Fibroblast of lung (primary cell): ENCODE measurements around the gene TNS1.

Experiments used
- EZH2 ChIP-seq: IDR thresholded peaks from 2 replicates; pipeline ENCODE4 v1.5.1; 2012; ENCODE audit warnings: low read length, control low read depth, mild to moderate bottlenecking; ENCODE audit errors: missing control alignments
- TF ChIP-seq, protein P1 (sequence below), 2 donors: IDR thresholded peaks in 1 of 2; conservative IDR thresholded peaks in 1 of 2; 1 replicate in 1 of 2; 2 replicates in 1 of 2; pipeline ENCODE4 v1.5.1; 2011 to 2012; ENCODE audit warnings: low read length in 2 of 2, control low read depth in 1 of 2, inconsistent platforms in 1 of 2, low read depth in 1 of 2, mild to moderate bottlenecking in 1 of 2

DNA sequence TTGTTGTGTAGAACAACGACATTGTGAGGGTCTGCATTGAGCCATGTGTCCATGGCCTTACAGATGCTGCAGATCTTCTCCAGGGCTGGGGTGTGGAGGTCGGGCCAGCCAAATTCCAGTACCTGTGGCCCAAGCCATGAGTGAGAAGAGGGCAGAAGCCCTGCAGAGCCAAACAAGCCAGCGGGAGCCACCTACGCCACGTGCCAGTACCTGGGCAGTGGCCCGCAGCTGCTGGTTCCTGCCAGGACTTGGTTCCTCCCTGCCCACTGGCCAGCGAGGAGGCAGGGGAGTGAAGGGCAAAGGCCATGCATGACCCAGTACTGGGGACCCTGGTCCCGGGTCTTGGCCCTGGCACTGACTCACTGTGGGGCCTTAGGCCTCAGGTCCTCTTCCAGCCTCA is 109.4 kb downstream of the TNS1 start:
- TF ChIP-seq, protein P1, sequence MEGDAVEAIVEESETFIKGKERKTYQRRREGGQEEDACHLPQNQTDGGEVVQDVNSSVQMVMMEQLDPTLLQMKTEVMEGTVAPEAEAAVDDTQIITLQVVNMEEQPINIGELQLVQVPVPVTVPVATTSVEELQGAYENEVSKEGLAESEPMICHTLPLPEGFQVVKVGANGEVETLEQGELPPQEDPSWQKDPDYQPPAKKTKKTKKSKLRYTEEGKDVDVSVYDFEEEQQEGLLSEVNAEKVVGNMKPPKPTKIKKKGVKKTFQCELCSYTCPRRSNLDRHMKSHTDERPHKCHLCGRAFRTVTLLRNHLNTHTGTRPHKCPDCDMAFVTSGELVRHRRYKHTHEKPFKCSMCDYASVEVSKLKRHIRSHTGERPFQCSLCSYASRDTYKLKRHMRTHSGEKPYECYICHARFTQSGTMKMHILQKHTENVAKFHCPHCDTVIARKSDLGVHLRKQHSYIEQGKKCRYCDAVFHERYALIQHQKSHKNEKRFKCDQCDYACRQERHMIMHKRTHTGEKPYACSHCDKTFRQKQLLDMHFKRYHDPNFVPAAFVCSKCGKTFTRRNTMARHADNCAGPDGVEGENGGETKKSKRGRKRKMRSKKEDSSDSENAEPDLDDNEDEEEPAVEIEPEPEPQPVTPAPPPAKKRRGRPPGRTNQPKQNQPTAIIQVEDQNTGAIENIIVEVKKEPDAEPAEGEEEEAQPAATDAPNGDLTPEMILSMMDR (conservative IDR thresholded peaks at IDR 0.05 in 1 of 2, IDR thresholded peaks at IDR 0.05 in 1 of 2; ENCODE audit: low read depth in 1 of 2, low read length in 2 of 2): no peak
- TF ChIP-seq EZH2: no peak
